ENCODE data around the gene DDX10.

DDX10 gene

DNA sequence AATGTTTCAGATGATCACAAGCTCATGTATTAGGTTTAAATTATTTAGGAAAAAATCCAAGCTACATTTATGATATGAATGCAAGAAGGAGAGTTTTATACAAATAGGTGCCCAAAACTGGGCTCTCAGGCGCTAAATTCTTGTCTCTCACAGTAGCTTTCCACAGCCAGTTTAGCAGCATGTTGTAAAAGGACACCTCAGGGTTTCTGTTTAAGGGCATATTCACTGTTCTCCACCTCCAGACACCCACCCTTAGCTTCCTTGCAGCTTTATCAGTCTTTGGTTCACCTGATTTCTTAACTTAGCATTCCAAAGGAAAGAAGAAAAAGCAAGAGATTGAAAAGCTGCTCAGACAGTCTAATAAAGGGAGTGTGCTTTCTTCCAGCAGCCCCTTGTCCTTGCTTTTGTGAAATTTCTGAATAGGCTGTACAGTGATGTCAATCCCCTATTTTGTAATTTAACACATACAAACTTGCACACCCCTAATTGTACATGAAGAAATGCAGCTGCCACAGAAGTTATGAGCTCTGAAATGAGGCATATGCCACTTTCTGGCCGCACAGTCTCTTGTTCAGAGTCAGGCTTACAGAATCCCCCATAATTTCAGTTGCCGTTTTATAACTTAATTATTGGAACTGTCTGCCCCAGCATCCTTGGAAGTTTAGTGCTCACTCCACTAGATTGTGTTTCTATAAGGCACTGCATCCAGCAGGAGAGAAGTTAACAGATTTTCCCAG lies 262.1 kb downstream of the DDX10 start:
- no peak for DNase-seq
- TF ChIP-seq GATA1 (IDR thresholded peaks at IDR 0.05; ENCODE audit: low read depth, low read length) (no peak), POLR2A (IDR thresholded peaks at IDR 0.05; ENCODE audit: low read length) (no peak)

GRCh38 chr11:108927791-108928545 lies 263.1 kb downstream of the DDX10 start:
- no peak for DNase-seq
- TF ChIP-seq POLR2A (IDR thresholded peaks at IDR 0.05; ENCODE audit: low read length) (no peak), GATA1 (IDR thresholded peaks at IDR 0.05; ENCODE audit: low read depth, low read length) (no peak)

DNA sequence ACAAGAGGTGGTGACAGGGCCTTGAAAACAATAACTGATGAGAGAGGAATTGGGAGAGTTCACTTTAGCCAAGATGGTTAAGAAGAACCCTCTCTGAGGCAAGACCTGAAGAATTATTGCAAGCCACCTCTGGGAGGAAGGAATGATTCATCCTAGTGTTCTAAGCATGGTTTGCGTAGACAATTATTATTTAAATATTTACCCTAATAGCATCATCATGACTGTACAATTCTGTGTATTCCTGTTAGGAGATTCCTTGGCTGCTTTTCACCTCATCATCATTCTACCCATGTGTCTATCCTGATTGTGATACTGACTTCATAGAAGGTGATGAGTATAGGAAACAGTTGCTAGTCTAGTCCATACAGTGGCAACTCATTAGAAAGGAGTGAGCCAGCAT lies 264.4 kb downstream of the DDX10 start:
- DNase-seq: no peak
- TF ChIP-seq POLR2A (IDR thresholded peaks at IDR 0.05; ENCODE audit: low read length) (no peak), GATA1 (IDR thresholded peaks at IDR 0.05; ENCODE audit: low read depth, low read length) (no peak)

- TF ChIP-seq POLR2A (IDR thresholded peaks at IDR 0.05; ENCODE audit: low read length): no peak
- no peak for TF ChIP-seq GATA1 (IDR thresholded peaks at IDR 0.05; ENCODE audit: low read depth, low read length)
- no peak for DNase-seq
Measured at GRCh38 chr11:108931168-108931567, 266.3 kb downstream of the DDX10 start.

GRCh38 chr11:108933630-108934029 lies 268.8 kb downstream of the DDX10 start:
- TF ChIP-seq GATA1 (IDR thresholded peaks at IDR 0.05; ENCODE audit: low read depth, low read length): no peak
- no peak for TF ChIP-seq POLR2A (IDR thresholded peaks at IDR 0.05; ENCODE audit: low read length)
- DNase-seq: no peak

- no peak for TF ChIP-seq GATA1 (IDR thresholded peaks at IDR 0.05; ENCODE audit: low read depth, low read length)
- TF ChIP-seq POLR2A (IDR thresholded peaks at IDR 0.05; ENCODE audit: low read length): no peak
- no peak for DNase-seq
Measured at GRCh38 chr11:108934289-108934688, 269.4 kb downstream of the DDX10 start.

GRCh38 chr11:108934696-108935095 lies 269.8 kb downstream of the DDX10 start:
- no peak for DNase-seq
- TF ChIP-seq GATA1 (IDR thresholded peaks at IDR 0.05; ENCODE audit: low read depth, low read length): no peak
- no peak for TF ChIP-seq POLR2A (IDR thresholded peaks at IDR 0.05; ENCODE audit: low read length)

GRCh38 chr11:108937746-108938145 lies 272.9 kb downstream of the DDX10 start:
- no peak for DNase-seq
- TF ChIP-seq POLR2A (IDR thresholded peaks at IDR 0.05; ENCODE audit: low read length) (no peak), GATA1 (IDR thresholded peaks at IDR 0.05; ENCODE audit: low read depth, low read length) (no peak)

DNA sequence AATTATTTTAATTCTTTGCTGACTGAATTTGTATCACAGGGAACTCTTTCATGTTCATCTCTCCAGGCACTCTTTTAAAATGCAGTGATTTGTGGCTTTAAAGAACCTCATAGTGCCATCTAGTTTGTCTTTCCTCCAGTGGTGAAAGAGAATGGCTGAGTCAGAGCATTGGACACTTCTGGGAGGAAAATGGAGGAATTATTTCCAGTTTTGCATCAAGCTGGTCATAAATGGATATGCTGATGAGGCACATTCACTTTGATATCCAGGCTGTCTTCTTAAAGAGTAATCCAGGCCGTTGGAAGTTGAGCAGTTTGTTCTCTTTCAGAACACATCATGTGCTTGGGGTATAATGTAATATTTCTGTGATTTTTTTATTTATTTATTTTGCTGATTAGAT lies 273.7 kb downstream of the DDX10 start:
- TF ChIP-seq GATA1 (IDR thresholded peaks at IDR 0.05; ENCODE audit: low read depth, low read length) (no peak), POLR2A (IDR thresholded peaks at IDR 0.05; ENCODE audit: low read length) (no peak)

GRCh38 chr11:108939135-108939534 lies 274.3 kb downstream of the DDX10 start:
- TF ChIP-seq GATA1 (IDR thresholded peaks at IDR 0.05; ENCODE audit: low read depth, low read length): no peak
- no peak for TF ChIP-seq POLR2A (IDR thresholded peaks at IDR 0.05; ENCODE audit: low read length)
- no peak for DNase-seq

More for the DNA sequence above, 273.7 kb downstream of the DDX10 start:
- no peak for DNase-seq

GRCh38 chr11:108943853-108944252 lies 279.0 kb downstream of the DDX10 start:
- no peak for DNase-seq
- TF ChIP-seq POLR2A (IDR thresholded peaks at IDR 0.05; ENCODE audit: low read length): no peak
- no peak for TF ChIP-seq GATA1 (IDR thresholded peaks at IDR 0.05; ENCODE audit: low read depth, low read length)

GRCh38 chr11:108944471-108945178 lies 279.8 kb downstream of the DDX10 start:
- DNase-seq: no peak
- TF ChIP-seq GATA1 (IDR thresholded peaks at IDR 0.05; ENCODE audit: low read depth, low read length) (no peak), POLR2A (IDR thresholded peaks at IDR 0.05; ENCODE audit: low read length) (no peak)

GRCh38 chr11:108945341-108945740 lies 280.5 kb downstream of the DDX10 start:
- no peak for DNase-seq
- TF ChIP-seq POLR2A (IDR thresholded peaks at IDR 0.05; ENCODE audit: low read length): no peak
- TF ChIP-seq GATA1 (IDR thresholded peaks at IDR 0.05; ENCODE audit: low read depth, low read length): no peak

Measured in erythroblast (primary cell).